Neuron (in vitro differentiated cells): Measurements from ENCODE around the gene ESRP2.

Experiments
- H2AFZ ChIP-seq: one replicate; pipeline ENCODE4 v1.6.1; 2013; ENCODE audit warnings: low read depth, mild to moderate bottlenecking, inconsistent platforms, low read length, moderate library complexity
- H3K27me3 ChIP-seq: one replicate; pipeline ENCODE4 v1.6.1; 2013; ENCODE audit warnings: low read length; ENCODE audit not compliant: insufficient read depth
- H3K36me3 ChIP-seq: one replicate; pipeline ENCODE4 v1.6.1; 2013; ENCODE audit warnings: low read length; ENCODE audit not compliant: insufficient read depth
- H3K4me1 ChIP-seq: one replicate; pipeline ENCODE4 v1.6.1; 2013; ENCODE audit warnings: low read length; ENCODE audit not compliant: insufficient read depth
- H3K4me3 ChIP-seq: 2 replicates; pipeline ENCODE4 v1.5.1; 2013; ENCODE audit warnings: mild to moderate bottlenecking, low read length, moderate library complexity
- H3K9me3 ChIP-seq: one replicate; pipeline ENCODE4 v1.6.1; 2013; ENCODE audit warnings: low read length

Gene ESRP2

DNA sequence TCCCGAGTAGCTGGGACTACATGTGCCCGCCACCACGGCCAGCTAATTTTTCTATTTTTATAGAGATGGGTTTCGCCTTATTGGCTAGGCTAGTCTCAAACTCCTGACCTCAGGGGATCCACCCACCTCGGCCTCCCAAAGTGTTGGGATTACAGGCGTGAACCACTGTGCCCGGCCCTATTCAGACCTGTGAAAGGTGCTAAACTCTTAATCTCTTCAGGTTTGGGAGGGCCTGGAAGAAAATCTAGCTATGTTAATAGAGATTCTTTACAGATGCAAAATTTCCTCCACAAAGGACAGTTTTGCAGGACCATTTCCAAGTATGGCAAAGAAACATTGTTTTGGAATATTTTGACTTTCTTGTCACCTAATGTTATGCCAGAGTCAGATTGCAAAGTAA lies 6.2 kb upstream of the ESRP2 start:
- Histone ChIP-seq H3K9me3 (peaks cover 7% of the 10 kb centered on the region), H3K4me3 (no peak overlapping the region), H3K27me3 (no peaks in the 10 kb centered on the region), H2AFZ (no peak overlapping the region), H3K4me1 (peaks cover 13% of the 10 kb centered on the region), H3K36me3 (no peaks in the 10 kb centered on the region)

DNA sequence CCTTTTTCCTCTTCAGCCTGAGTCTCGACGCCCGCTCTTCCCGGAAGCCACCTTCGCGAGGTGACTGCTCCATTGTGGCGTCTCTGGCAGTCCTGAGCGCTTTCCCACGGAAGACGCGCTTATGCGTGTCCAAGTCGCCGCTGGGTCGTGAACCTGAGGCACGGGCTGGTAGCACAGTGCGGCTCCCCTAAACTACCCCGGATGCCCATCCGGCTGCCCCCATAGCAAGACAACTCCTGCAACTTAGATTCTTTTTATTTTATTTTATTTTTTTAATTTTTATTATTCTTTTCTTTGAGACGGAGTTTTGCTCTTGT lies 2.1 kb upstream of the ESRP2 start:
- H3K27me3 ChIP-seq = no peaks in the 10 kb centered on the region
- H3K4me3 ChIP-seq = no peak overlapping the region
- peaks cover 8% of the 10 kb centered on the region for H3K4me1 ChIP-seq
- no peaks in the 10 kb centered on the region for H3K36me3 ChIP-seq
- H3K9me3 ChIP-seq = peaks cover 17% of the 10 kb centered on the region
- H2AFZ ChIP-seq = no peak overlapping the region

DNA sequence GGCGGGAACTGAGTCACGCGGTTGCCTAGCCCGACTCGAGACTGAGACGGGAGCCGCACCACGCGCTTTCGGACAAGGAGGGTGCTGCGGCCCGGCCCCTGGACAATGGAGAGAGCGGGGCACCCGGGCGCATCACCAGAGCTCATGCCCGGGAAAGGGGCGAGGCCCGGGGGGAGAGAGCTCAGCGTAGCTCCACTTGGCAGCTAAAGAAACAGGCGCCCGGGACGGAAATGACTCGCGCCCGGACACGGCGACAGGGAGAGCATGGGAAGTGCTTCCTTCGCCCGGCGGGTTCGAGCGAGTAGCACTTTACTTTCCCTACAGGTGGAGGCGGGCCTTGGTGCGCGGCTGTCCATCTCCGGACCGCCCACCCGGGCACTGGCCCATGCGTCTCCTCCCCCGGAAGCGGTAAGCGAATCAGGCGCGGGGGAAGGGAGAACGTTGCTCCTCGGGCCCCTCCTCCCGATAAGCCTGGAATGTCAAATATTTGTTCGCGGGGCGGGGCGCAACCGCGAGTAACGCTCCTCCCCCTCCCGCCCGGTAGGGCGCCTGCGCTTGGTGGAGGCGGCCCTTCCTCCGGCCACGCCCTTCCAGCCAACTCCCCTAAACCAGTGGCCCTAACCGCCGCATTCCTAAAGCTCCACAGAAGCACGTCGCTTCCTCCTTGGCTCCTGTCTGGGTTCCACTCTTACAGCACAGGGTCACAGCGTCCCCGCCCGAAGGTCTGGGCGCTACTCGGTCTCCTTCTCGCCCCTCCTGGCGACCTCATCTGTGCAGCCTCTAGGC lies 1.5 kb upstream of the ESRP2 start:
- Histone ChIP-seq H3K9me3 (peaks cover 17% of the 10 kb centered on the region), H3K36me3 (no peaks in the 10 kb centered on the region), H3K27me3 (no peaks in the 10 kb centered on the region), H3K4me3 (peak overlapping the region; percentile 32), H2AFZ (peak overlapping the region; percentile 65), H3K4me1 (peaks cover 8% of the 10 kb centered on the region)

DNA sequence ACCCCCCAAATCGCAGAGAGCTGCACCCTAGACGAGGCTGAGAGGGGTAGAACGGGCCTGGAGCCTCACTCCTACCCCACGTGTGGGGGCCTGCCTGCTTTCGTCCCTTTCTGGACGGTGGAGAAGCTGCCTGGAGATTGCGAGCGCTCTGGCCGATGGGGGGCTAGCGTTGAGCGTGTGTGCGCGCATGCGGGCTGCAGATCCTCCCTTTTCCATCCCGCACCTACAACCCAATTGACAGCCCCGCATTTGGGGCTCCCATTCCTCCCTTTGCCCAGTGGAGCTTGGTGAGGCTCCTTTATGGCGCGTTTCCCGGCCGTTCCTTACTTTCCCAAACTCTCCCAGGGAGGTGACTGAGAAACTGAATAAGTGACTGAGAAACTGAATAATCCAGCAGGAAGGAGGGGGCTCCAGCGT lies 907 bp upstream of the ESRP2 start:
- Histone ChIP-seq H3K36me3 (no peaks in the 10 kb centered on the region), H3K27me3 (no peaks in the 10 kb centered on the region), H3K4me3 (peak overlapping the region; percentile 32), H2AFZ (peak overlapping the region; percentile 65), H3K4me1 (peaks cover 8% of the 10 kb centered on the region), H3K9me3 (peaks cover 17% of the 10 kb centered on the region)

DNA sequence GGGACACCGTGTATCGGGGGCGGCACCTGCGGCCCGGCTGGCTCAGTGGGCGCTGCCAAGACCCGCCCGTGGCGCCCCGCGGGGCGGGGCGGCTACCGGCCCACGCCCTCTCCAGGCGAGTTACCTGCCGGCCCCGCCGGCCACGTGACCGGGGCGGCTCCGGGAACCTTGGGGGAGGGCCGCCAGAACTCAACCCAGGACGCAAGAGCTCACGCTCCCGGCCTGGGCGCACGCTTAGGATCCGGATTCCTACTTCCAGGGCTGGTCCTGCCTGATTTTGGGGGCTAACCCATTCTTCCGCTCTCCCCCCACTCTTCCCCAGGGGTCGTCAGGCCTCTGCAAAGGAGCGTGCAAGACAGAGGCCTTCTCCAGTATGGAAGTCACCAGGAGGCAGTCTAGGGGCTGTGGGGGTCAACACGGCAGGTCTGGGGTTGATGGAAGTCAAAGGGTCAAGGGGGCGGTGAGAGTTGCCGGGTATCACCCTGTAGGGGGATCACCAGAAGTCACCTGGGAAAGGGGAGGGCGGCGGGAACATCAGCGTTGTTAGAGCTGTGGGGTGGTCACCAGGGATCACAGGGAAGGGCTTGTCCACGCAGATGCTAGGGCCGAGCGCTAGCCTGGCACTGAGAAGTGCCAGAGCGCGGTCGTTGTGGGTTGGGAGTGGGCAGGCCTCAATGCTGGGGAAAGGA lies 354 bp upstream of the ESRP2 start:
- no peak overlapping the region for H2AFZ ChIP-seq
- H3K4me3 ChIP-seq = no peak overlapping the region
- H3K27me3 ChIP-seq = no peaks in the 10 kb centered on the region
- H3K36me3 ChIP-seq = no peaks in the 10 kb centered on the region
- peaks cover 8% of the 10 kb centered on the region for H3K4me1 ChIP-seq
- peaks cover 17% of the 10 kb centered on the region for H3K9me3 ChIP-seq

DNA sequence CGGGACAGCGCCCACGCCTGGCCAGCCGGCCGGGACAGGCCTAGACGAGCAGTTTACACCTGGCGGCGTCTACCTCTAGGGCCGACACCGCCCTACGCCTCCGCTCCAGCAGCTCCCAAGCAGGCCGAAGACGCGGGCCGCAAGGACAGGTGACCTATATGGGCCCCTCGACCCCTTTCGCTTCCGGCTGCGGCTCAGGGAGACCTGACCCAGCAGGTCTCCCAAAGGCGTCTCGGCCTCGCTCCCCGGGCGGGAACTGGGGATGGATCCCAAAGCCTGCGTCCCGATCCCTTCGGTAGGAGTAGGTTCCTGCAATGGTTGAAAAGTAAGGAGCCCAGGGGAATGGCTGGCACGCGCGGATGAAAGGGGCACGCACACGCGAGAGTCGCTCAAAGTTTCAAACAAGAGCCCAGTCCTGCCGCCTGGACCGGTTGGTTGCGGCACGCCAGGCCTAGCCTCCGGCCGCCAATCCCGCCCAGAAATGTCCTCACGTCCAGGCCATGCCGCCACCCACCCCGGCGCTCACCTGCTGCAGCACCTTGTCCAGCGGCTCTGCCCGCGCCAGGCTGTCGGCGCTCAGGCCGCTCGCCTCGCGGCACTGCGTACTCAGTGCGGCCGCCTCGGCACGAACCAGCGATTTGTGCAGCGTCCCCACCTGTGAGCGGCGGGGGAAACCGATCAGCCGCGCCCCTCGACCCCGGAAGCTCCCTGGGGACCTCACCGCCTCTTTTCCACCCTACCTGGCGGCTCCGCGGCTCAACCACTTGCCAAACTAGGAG lies 630 bp downstream of the ESRP2 start:
- Histone ChIP-seq H2AFZ (no peak overlapping the region), H3K27me3 (no peaks in the 10 kb centered on the region), H3K4me1 (peaks cover 8% of the 10 kb centered on the region), H3K4me3 (no peak overlapping the region), H3K9me3 (peaks cover 17% of the 10 kb centered on the region), H3K36me3 (no peaks in the 10 kb centered on the region)

DNA sequence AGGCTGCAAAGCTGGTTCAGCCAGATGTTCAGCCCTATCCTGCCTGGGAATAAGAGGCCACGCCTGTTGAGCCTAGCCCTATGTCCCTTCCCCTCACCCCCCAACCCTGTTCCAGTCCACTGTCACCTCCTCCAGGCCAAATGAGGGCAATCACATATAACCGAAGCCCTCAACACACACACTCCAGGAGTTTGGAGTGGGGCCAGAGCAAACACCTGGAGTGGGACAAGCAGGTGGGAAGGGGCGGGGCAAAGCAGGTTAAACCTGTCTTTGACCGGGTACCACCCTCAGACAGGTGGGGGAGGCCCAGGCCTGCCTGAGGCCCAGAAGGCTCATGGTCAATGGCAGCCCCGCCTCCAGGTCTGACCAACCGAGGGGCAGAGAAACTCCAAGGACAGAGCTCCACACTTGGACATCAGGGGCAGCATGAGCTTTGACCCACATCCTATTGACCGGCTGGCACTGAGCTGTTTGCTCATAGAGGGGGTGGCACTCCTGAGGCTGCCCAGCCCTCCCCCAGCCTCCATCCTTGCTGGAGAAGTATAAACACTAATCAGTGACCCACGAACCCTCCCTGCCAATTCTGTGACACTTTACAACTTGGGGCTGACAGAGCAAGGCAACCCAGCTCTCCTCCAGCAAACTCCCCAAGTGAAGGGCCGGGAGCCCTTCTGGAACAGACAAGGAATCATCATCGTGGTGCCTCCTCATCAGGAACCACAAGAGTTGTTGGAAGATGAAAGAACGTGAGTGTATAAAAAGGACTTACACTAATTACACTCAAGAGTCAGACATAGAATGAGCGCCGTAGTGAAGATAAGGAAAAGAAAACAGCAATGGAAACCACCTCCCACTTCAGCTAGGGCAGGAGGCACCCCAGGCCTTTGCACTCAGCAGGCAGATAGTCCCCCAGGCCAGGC lies 1.5 kb downstream of the ESRP2 start:
- H3K9me3 ChIP-seq = peaks cover 13% of the 10 kb centered on the region
- H3K4me1 ChIP-seq = peaks cover 8% of the 10 kb centered on the region
- no peak overlapping the region for H3K4me3 ChIP-seq

DNA sequence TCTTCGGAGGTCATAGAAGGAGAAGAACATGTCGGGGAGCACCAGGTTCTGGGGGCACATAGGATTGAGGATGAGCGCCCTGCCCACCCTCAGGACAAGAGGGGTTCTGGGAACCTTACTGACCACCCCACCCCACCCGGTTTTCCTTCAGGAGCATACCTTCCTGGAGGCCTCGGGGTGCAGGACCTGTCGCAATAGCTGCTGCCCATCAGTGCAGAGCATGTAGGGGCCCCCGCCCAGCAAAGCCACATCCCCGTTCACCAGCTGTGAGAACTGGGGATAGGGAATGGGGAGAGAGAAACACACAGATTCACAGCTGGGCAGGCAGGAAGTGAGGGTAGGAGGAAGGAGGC lies 2.1 kb downstream of the ESRP2 start:
- no peak overlapping the region for H2AFZ ChIP-seq
- no peak overlapping the region for H3K4me3 ChIP-seq

More for the DNA sequence above, 1.5 kb downstream of the ESRP2 start:
- H3K36me3 ChIP-seq = no peaks in the 10 kb centered on the region
- no peak overlapping the region for H2AFZ ChIP-seq
- no peaks in the 10 kb centered on the region for H3K27me3 ChIP-seq

DNA sequence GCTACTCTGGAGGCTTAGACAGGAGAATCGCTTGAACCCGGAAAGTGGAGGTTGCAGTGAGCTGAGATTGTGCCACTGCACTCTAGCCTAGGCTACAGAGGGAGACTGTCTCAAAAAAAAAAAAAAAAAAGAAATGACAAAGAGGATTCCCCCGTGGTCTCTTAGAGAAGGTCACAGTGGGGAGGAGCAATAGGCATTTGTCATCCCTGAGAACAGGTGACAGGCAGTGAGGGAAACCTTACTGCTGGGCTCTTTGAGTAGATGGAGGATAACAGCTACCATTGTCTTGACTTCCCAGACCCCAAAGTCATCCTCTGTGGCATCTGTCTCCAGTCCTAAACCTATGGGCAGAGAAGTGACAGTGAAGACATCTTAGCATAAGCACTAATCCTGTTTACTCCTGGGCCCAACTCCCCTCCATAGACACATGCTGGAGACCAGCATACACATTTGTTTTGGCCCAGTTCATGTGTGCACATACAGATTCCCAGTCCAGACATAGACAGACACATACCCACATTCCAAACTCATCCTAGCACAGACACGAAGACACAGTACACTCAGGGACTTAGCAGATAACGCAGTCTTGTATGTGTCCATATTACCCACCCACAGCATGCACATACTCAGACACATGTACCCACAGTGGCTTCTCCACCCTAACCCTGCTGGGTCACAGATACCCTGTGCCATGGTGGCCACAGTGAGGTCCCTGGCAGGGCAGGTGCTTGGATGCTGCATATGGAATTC lies 2.7 kb downstream of the ESRP2 start:
- H3K9me3 ChIP-seq = peaks cover 13% of the 10 kb centered on the region
- no peak overlapping the region for H2AFZ ChIP-seq
- no peaks in the 10 kb centered on the region for H3K36me3 ChIP-seq
- no peaks in the 10 kb centered on the region for H3K27me3 ChIP-seq
- no peak overlapping the region for H3K4me3 ChIP-seq
- peaks cover 8% of the 10 kb centered on the region for H3K4me1 ChIP-seq

More for the DNA sequence above, 2.1 kb downstream of the ESRP2 start:
- peaks cover 13% of the 10 kb centered on the region for H3K9me3 ChIP-seq
- no peaks in the 10 kb centered on the region for H3K36me3 ChIP-seq
- no peaks in the 10 kb centered on the region for H3K27me3 ChIP-seq
- peaks cover 8% of the 10 kb centered on the region for H3K4me1 ChIP-seq

DNA sequence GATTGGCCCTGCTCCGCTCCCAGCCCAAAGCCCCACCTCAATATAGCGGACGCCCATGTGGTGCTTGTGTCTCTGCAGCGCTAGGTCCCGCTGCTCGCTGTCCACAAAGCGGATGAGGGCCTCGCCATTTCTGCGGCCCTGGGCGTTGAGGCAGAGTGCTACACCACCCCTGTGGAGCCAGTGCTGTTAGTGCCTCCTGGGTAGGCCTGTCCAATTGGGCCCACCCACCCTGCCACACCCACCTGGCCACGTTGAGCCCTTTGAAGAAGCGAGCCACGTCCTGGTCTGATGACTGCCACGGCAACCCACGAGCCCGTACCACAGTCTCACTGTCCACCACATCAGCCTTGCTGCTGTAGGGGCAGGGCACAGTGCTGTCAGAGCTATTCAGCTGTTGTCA lies 3.6 kb downstream of the ESRP2 start:
- peaks cover 2% of the 10 kb centered on the region for H3K36me3 ChIP-seq
- peaks cover 8% of the 10 kb centered on the region for H3K4me1 ChIP-seq
- H3K9me3 ChIP-seq = peaks cover 10% of the 10 kb centered on the region
- no peak overlapping the region for H2AFZ ChIP-seq
- H3K4me3 ChIP-seq = no peak overlapping the region
- no peaks in the 10 kb centered on the region for H3K27me3 ChIP-seq

DNA sequence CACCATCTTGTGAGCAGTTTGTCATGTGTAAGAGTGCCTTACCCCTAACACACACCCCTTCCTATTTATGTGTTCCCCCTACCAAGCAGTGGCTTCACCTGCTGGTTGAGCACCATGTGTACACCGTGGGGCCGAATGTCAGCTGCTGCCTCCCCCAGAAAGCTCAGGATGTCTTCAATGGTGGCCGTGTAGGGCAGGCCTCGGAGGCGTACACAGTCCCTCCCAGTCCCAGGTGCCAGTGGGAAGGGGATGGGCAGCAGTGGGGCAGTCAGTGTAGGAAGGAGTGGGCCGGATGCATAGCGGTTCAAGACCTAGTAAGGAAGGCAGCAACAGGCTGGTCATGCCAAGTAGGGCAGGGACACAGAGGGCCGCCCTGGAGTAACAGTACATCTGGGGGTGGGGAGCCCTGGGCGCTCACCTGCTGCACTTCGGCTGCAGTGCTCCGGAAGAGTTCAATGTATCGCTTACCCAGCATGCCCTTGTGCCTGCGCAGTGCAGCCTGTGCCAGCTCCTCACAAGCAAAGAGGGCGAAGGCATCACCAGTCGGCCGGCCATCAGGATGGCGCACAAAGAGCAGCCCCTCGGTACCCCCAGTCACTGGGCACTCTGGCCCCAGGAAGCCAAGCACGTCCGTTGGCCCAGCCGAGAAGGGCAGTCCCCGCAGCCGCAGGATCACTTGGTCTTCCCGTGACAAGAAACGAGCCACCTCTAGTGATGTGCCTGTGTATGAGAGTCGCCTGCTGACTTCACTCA lies 4.4 kb downstream of the ESRP2 start:
- no peak overlapping the region for H3K4me3 ChIP-seq
- peaks cover under 1% of the 10 kb centered on the region for H3K4me1 ChIP-seq
- no peak overlapping the region for H2AFZ ChIP-seq
- no peaks in the 10 kb centered on the region for H3K27me3 ChIP-seq
- peaks cover 7% of the 10 kb centered on the region for H3K9me3 ChIP-seq
- H3K36me3 ChIP-seq = peaks cover 5% of the 10 kb centered on the region
